K562 (cell line): ENCODE data around the gene C2CD2L. TPM values are rescaled to one million over a fixed set of nuclear protein-coding genes. Genes with fewer than 3 reads are reported as not detected.

Source experiments
- ATF1 ChIP-seq, 2 experiments: fragments of 450-650 bp in 1 of 2; IDR thresholded peaks; 2 replicates each; pipeline ENCODE4 v1.6.1; 2016; ENCODE audit warnings: missing compliant biosample characterization in 1 of 2, missing genetic modification characterization in 1 of 2
- CREM ChIP-seq: IDR thresholded peaks from 2 replicates; pipeline ENCODE4 v1.6.1; 2014; ENCODE audit warnings: antibody characterized with exemption, low read depth
- CXXC5 ChIP-seq: fragments of 250-450 bp; sonication (Bioruptor Pico); IDR thresholded peaks from 2 replicates; pipeline ENCODE4 v1.8.0; 2022; ENCODE audit warnings: inconsistent platforms, mild to moderate bottlenecking, moderate library complexity
- DMBX1 ChIP-seq: fragments of 250-450 bp; sonication (Bioruptor Pico); IDR thresholded peaks from 2 replicates; pipeline ENCODE4 v1.8.0; 2022; ENCODE audit warnings: inconsistent platforms, mild to moderate bottlenecking, moderate library complexity, borderline replicate concordance
- MAZ ChIP-seq, 2 experiments: fragments of 450-650 bp in 1 of 2; sonication (generic) in 1 of 2; formaldehyde crosslinking; IDR thresholded peaks in 1 of 2; conservative IDR thresholded peaks in 1 of 2; 2 replicates each; pipeline versions ENCODE4 v1.4.0 to v1.5.0; 2020; ENCODE audit warnings: mild to moderate bottlenecking in 1 of 2, missing genetic modification reagents in 1 of 2
- RB1 ChIP-seq: fragments of 450-650 bp; IDR thresholded peaks from 2 replicates; pipeline ENCODE4 v1.6.1; 2017; ENCODE audit warnings: low read depth, mild to moderate bottlenecking
- RCOR1 ChIP-seq, 2 experiments: IDR thresholded peaks; 2 replicates each; pipeline ENCODE4 v1.6.1; 2012; ENCODE audit warnings: low read depth in 2 of 2, low read length in 2 of 2, borderline replicate concordance in 1 of 2, improper control_type of control experiment in 1 of 2
- SMC3 ChIP-seq: conservative IDR thresholded peaks from 2 replicates; pipeline ENCODE4 v1.6.1; 2011; ENCODE audit warnings: low read depth, low read length, improper control_type of control experiment; ENCODE audit not compliant: insufficient read depth
- TEAD2 ChIP-seq: fragments of 450-650 bp; IDR thresholded peaks from 2 replicates; pipeline ENCODE4 v1.6.1; 2016; ENCODE audit warnings: missing genetic modification characterization, control low read depth, missing compliant biosample characterization
- ZNF24 ChIP-seq: fragments of 450-650 bp; IDR thresholded peaks from 2 replicates; pipeline ENCODE4 v1.6.1; 2016
- ZNF253 ChIP-seq: fragments of 250-450 bp; sonication (Bioruptor Pico); conservative IDR thresholded peaks from 2 replicates; pipeline ENCODE4 v1.6.1; 2021; ENCODE audit warnings: mild to moderate bottlenecking
- polyA plus RNA-seq, 8 experiments: library from polyadenylated mRNA; depleted of rRNA in 4 of 8; stranded (reverse) in 5 of 8; unstranded in 3 of 8; fragments of >200 nt; fragmentation: Nextera tagmentation in 2 of 8; fragmentation: Illumina TruSeq in 1 of 8; extraction: Ambion mirVana in 2 of 8; extraction: Trizol in 1 of 8; gene quantifications; 2 replicates each; pipeline versions ENCODE4 v1.2.1 to v1.2.3, GENCODE V29; 2011 to 2014; ENCODE audit warnings: inconsistent platforms in 1 of 8, missing spikeins in 1 of 8
- total RNA-seq, 7 experiments: library from RNA; depleted of rRNA in 6 of 7; stranded (reverse); fragments of >200 nt in 6 of 7; fragmentation: Illumina TruSeq in 2 of 7; extraction: Trizol in 2 of 7; gene quantifications; 2 replicates each; pipeline versions ENCODE4 v1.2.1 to v1.2.3, GENCODE V29; 2011 to 2021; ENCODE audit warnings: low replicate concordance in 1 of 7
- TF ChIP-seq, protein P1 (sequence below): sonication (generic); formaldehyde crosslinking; IDR thresholded peaks from 2 replicates; pipeline ENCODE4 v1.8.0; 2023; ENCODE audit warnings: mild to moderate bottlenecking, missing genetic modification reagents
- TF ChIP-seq, protein P2 (sequence below), 2 experiments: fragments of 250-450 bp in 1 of 2; fragments of 450-650 bp in 1 of 2; sonication (Bioruptor Pico) in 1 of 2; IDR thresholded peaks; 2 replicates each; pipeline versions ENCODE4 v1.6.1 to v1.8.0; 2016 to 2021; ENCODE audit warnings: mild to moderate bottlenecking in 2 of 2, moderate library complexity in 2 of 2, missing compliant biosample characterization in 1 of 2, missing genetic modification characterization in 1 of 2
- TF ChIP-seq, protein P3 (sequence below): fragments of 450-650 bp; formaldehyde crosslinking; IDR thresholded peaks from 2 replicates; pipeline ENCODE4 v1.4.0; 2020; ENCODE audit warnings: mild to moderate bottlenecking, moderate library complexity

Gene C2CD2L
- total and polyA plus RNA-seq, 9 of the 15 experiments (the other 6 are each of a cell fraction or from before 2014, with no cell fraction given) = 0.66 to 41.2 (median 14.8) TPM

DNA sequence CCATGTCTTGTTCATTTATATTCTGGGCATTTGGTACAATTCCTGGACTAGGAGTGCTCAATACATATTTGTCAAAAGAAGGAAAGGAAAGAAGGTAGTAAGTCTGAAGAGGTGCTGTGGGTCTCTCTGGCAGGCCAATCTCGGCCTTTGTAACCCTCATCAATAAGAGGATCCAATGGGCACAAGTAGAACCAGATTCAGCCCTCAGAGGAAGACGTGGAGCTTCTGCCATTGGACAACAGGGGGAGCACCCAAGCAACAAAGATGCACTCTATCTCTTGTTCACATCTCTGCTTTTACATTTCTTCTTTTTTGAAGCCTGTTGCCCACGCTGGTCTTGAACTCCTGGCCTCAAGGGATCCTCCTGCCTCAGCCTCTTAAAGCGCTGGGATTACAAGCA, 41.8 kb upstream of the C2CD2L start (continued):
- TF ChIP-seq, protein P1, sequence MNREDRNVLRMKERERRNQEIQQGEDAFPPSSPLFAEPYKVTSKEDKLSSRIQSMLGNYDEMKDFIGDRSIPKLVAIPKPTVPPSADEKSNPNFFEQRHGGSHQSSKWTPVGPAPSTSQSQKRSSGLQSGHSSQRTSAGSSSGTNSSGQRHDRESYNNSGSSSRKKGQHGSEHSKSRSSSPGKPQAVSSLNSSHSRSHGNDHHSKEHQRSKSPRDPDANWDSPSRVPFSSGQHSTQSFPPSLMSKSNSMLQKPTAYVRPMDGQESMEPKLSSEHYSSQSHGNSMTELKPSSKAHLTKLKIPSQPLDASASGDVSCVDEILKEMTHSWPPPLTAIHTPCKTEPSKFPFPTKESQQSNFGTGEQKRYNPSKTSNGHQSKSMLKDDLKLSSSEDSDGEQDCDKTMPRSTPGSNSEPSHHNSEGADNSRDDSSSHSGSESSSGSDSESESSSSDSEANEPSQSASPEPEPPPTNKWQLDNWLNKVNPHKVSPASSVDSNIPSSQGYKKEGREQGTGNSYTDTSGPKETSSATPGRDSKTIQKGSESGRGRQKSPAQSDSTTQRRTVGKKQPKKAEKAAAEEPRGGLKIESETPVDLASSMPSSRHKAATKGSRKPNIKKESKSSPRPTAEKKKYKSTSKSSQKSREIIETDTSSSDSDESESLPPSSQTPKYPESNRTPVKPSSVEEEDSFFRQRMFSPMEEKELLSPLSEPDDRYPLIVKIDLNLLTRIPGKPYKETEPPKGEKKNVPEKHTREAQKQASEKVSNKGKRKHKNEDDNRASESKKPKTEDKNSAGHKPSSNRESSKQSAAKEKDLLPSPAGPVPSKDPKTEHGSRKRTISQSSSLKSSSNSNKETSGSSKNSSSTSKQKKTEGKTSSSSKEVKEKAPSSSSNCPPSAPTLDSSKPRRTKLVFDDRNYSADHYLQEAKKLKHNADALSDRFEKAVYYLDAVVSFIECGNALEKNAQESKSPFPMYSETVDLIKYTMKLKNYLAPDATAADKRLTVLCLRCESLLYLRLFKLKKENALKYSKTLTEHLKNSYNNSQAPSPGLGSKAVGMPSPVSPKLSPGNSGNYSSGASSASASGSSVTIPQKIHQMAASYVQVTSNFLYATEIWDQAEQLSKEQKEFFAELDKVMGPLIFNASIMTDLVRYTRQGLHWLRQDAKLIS (CRISPR knock-in tag) = no peak
- TF ChIP-seq MAZ (CRISPR knock-in tag; conservative IDR thresholded peaks at IDR 0.05 in 1 of 2, IDR thresholded peaks at IDR 0.05 in 1 of 2) (0 out of 4 replicates have a peak, but pooled peaks of 1 of the 2 experiments have one; percentile 13), SMC3 (peak; percentile 37; the same call in 1 of the 2 replicates), CXXC5 (peak; percentile 13), ZNF253 (CRISPR knock-in tag) (no peak), ZNF24 (peak; percentile 76), ATF1 (CRISPR knock-in tag; IDR thresholded peaks at IDR 0.05) (no peak), ATF1 (tag; IDR thresholded peaks at IDR 0.05) (peak; percentile 20; the same call in 1 of the 2 replicates), RCOR1 (IDR thresholded peaks at IDR 0.05; ENCODE audit: borderline replicate concordance in 1 of 2, low read depth in 2 of 2, low read length in 2 of 2) (peak in 1 of 2 experiments; percentile 70; a peak in 1 of 4 replicates), TEAD2 (tag) (no peak), RB1 (0 out of 2 replicates have a peak, but pooled peaks have one; percentile 33), DMBX1 (0 out of 2 replicates have a peak, but pooled peaks have one; percentile 50), CREM (peak; percentile 71)
- TF ChIP-seq, protein P2, sequence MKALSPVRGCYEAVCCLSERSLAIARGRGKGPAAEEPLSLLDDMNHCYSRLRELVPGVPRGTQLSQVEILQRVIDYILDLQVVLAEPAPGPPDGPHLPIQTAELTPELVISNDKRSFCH (CRISPR knock-in tag; IDR thresholded peaks at IDR 0.05) = no peak
- TF ChIP-seq, protein P2 (tag; IDR thresholded peaks at IDR 0.05) = 0 out of 2 replicates have a peak, but pooled peaks have one; percentile 32
- TF ChIP-seq, protein P3, sequence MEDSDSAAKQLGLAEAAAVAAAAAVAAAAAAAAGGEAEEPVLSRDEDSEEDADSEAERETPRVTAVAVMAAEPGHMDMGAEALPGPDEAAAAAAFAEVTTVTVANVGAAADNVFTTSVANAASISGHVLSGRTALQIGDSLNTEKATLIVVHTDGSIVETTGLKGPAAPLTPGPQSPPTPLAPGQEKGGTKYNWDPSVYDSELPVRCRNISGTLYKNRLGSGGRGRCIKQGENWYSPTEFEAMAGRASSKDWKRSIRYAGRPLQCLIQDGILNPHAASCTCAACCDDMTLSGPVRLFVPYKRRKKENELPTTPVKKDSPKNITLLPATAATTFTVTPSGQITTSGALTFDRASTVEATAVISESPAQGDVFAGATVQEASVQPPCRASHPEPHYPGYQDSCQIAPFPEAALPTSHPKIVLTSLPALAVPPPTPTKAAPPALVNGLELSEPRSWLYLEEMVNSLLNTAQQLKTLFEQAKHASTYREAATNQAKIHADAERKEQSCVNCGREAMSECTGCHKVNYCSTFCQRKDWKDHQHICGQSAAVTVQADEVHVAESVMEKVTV (CRISPR knock-in tag) = peak; percentile 54; the same call in 1 of the 2 replicates
